ENCODE data around the gene CSNK2B. TPM values are rescaled to one million over a fixed set of nuclear protein-coding genes. Genes with fewer than 3 reads are reported as not detected.
"Not testable (repeated sequence)": the region's sequence is repeated elsewhere in the genome, so short reads cannot be mapped to it uniquely, and the experiment has no call there.

CSNK2B gene
- polyA plus RNA-seq, 5 donors = 172 to 193 (median 189) TPM

DNA sequence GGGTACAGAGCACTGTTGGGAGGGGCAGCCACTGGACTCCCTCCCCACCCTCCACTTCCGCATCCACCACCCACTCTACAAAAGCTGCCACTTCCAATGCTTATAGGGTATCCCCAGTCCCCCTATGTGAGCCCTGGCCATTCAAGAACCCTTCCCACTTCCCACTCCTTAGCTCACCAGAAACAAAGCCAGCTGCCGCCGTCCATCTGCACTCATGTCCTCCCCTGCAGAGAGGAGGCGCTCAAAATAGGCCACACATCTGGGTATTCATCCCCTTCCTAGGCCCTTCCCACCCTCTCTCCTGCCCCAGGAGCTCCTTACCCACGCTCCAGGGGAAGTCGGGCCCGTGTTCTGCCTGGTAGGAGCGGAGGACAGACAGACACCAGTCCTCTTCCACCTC lies 21.4 kb downstream of the CSNK2B start:
- no peak for DNase-seq

DNA sequence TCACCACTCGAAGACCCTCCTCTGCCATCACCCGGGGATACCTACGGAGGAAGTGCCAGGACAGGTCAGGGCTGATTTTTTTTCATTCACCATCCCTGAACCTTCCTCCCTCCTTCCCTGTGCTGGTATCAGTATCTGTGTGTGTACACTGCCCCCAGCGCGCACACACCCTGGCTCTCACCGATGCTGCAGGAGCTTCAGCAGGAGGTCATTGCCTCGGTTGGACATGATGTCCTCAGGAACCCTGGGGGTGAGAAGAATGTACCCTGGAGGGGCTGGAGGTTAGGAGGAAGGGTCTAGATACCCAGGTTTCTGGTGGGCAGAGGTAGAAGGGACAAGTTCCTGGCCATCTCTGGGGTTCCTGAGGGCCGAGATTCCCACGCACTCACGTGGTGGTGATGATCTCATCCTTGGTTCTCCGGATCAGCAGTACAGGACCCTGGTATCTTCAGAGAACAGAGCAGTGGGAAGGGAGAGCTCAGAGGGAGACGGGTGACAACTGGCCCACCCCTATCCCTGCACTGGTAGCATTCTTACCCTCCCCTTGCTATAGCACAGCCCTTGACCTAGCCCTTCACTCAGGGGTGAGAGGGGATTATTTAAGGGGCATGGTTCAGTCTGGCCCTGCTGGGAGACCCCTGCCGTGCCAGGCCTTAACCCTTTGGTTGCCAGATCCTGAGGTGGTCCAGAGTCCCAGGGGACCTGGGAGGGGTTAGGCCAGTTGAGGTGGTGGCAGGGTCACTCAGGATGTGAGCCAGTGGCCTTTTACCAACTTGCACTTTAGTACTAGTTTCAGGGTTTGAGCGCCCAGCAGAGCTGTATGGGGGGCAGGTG lies 22.2 kb downstream of the CSNK2B start:
- DNase-seq = no peak

DNA sequence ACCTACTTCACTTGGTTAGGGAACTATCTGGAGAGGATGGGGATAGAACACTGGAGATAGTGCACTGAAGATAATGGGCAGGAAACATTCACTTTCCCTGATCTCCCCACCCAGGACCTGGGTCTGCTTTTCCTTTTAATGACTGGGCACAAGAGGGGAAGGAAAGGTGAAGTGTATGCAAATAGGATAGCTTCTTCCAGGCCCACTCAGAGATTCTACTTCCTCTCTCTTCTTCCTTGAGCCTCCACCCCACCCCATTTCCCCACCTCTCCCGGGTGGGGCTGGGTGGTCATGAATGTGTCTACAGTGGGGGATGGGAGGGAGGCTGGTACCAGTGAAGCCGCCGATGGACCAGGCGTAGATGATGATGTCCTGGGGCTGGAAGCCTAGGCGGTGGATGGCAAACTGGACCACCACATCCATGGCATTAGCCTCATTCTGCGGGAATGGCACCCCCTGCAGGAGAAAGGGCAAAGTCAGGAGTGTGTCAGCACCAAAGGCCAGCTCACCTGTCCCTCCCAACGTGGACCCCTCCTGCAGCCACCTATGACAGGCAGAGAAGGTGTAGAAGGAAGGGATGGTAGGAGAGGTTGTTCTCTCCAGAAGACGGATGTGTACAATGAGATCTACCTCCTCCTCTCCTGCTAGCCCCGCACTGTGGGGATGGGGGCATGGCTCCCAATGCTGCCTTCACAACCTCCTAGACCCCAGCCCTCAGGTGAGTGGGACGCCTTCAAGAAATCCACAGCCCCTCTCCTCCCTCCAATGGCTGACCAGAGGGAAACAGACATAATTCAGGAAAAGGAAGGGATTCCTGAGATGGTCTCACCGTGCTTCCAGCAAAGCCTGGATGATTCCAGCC lies 23.6 kb downstream of the CSNK2B start:
- DNase-seq = no peak

DNA sequence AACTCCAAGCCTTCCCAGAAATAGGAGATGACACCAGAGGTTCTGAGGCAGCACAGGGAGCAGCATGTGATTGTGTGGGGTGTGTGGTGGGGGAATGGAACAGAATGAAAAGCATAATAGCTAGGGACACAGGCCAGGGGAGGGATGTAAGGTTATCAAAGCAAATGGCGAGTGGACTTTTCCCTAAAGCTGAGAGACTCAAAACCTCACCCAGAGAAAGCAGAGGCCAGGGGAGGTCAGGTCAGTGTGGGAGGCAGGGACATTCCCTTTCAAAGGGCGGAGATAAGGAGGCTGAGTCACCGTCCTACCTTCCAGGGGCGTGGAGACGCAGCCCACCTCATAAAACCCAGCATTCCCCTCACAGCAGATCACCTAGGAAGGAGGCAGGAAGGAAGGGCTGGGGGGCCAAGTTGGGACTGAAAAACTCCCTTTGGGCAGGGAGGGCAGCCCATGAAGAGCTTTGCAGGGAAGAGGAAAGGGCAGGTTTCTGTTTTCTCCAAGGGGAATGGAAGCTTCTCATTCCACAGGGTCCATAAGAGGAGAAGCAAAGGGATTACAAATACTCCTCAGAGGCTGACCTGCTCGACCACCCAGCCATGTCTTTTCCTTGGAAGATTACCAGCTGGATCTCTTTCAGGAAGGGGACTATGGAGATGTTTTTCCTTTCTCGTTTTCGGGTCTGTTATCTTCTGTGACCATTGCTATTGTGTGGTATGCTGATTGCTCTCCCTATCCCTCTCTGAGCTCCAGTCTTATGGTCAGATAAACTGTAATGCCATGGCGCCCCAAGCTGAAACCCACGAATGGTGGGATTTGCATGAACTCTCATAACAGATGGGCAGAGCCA lies 24.6 kb downstream of the CSNK2B start:
- no peak for DNase-seq

DNA sequence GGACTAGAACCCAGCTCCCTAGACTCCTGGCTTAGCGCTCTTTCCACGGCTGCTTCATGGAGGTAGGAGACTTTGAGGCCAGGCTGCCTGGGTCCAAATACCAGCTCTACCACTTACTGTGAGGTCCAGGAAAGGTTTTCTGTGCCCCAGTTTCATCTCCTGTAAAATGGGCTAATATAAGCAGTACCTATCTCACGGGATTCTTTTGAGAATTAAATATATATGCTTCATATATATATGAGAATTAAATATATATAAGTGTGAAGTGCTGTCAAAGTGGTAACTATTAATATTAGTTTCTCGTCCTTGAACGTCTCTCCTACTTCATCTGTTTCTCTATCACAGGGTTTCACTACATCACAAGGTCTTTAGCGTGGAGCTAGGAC lies 25.2 kb downstream of the CSNK2B start:
- DNase-seq = no peak

DNA sequence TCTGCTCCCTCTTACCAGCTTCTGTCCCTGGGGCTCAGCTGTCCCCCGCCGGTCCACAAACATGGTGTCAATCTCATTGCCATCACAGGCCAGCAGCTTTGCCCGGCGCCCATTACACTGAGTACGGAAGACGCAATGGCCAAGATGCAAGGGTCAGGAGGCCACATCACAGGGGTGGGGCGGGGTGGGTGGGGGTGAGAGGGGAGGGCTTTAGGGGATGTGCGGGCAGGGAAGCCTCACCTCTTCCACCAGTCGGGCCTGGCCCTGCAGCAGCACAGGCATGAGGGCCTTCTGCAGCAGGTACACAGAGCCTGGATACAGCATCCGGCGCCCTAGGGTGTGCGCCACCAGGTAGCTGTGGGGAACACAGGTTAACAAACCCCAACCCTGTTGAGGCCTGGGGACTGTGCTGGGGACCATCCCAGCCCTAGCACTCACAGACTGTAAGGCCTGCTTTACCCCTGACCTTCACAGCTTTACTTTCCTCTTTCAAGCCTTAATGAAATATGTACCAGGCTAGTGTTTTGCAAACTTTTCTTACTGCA lies 25.8 kb downstream of the CSNK2B start:
- no peak for DNase-seq

- no peak for DNase-seq
Observed at GRCh38 chr6:31692353-31692752, 26.5 kb downstream of the CSNK2B start.

- DNase-seq = no peak
Observed at GRCh38 chr6:31692886-31693285, 27.0 kb downstream of the CSNK2B start.

- DNase-seq = no peak
Observed at GRCh38 chr6:31693535-31693934, 27.7 kb downstream of the CSNK2B start.

GRCh38 chr6:31697555-31697954 lies 31.7 kb downstream of the CSNK2B start:
- DNase-seq = no peak

GRCh38 chr6:31700740-31701401 lies 35.0 kb downstream of the CSNK2B start:
- no peak for DNase-seq

DNA sequence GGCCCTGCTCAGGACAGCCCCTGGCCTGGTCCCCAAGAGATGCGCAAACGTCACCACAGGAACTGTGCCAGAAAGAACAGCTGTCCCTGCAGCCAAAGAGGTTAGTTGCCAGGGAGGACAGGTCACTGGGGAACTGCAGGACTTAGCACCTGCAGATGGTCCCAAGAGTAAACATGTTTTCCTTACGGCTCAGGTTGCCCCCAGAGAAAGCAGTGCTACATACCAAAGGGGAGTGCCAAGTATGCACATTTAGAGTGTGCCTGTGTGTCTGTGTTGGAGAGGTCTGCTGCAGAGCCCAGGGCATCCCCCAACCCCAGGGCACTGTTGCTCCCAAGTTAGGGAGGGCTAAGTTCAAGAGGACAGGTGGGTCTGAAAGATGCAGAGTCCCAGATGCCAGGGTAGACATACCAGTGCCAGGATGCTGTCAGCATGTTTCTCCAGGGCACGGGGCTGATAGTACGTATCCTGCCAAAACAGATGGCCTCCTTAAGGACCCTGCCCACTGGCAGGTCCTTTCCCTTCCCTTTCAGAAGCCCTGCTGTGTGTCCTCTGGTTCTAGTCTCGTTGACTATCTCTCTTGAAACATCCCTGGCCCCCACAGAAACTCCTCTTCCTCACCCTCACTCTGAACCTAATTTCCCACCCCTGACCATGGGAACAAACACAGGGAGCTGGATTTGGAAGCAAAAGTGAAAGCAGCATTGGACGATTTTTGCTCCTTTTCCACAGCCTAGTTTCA lies 36.0 kb downstream of the CSNK2B start:
- DNase-seq = no peak

- DNase-seq = peak in 1 of 2 donors; percentile 23
Observed at GRCh38 chr6:31702405-31702818, 36.5 kb downstream of the CSNK2B start.

- DNase-seq = peak; percentile 99
Observed at GRCh38 chr6:31702819-31703716, 37.2 kb downstream of the CSNK2B start, which contains the start of gene ABHD16A. ABHD16A (minus strand) TSS chr6:31703324; CDS start chr6:31703281, 43 bp downstream.

DNA sequence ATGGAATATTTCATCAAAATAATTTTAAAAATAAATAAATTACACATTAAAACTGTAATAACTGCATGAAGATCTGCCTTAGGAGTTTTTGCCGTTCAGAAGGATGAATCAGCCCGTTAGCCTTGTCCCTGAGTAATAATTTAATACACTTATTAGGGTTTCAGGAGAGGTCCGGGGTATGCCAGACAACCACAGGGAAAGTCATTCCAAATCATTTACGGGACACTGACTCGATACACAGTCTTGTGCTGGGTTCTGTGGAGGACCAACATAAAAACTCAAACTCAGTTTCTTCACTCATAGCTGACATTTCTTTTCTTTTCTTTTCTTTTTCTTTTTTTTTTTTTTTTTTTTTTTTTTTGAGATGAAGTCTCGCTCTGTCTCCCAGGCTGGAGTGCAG lies 40.1 kb downstream of the CSNK2B start:
- DNase-seq = no peak

DNA sequence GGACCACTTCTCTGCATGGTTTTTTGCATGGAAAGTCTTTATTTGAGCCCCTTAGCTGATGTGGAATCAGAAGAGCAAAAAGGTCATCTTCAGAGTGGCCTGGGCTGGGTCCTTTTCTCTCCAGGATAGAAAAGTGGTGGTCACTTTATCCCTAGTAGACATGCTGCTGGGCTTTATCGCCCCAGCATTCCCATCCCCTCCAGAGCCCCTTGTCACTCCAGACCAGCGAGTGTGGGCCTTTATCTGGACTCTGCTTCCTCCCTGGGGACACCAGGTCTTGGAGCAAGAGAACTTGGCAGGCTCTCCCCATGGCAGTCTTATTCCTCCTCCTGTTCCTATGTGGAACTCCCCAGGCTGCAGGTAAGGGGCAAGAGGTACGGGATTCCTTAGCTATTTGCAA lies 40.7 kb downstream of the CSNK2B start, which contains the start of gene LY6G6F:
TSS of gene LY6G6F (plus strand) at position 268 of the 400 bp plus-strand sequence. CDS start at position 309, 41 bp downstream.
- DNase-seq = no peak

GRCh38 chr6:31707701-31708100 lies 41.8 kb downstream of the CSNK2B start:
- no peak for DNase-seq

- DNase-seq = no peak
Observed at GRCh38 chr6:31708224-31708623, 42.3 kb downstream of the CSNK2B start.

DNA sequence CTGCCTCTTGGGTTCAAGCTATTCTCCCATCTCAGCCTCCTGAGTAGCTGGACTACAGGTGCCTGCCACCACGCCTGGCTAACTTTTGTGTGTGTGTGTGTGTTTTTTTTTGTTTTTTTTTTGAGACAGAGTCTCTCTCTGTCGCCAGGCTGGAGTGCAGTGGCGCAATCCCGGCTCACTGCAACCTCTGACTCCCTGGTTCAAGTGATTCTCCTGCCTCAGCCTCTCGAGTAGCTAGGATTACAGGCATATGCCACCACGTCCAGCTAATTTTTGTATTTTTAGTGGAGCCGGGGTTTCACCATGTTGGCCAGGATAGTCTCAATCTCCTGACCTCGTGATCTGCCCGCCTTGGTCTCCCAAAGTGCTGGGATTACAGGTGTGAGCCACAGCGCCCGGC lies 43.3 kb downstream of the CSNK2B start:
- DNase-seq = not testable (repeated sequence)
